ENCODE measurements around the gene SCN4B.

GRCh38 chr11:118200901-118201680 is 48.5 kb upstream of the SCN4B start:
- TF ChIP-seq, protein P1, sequence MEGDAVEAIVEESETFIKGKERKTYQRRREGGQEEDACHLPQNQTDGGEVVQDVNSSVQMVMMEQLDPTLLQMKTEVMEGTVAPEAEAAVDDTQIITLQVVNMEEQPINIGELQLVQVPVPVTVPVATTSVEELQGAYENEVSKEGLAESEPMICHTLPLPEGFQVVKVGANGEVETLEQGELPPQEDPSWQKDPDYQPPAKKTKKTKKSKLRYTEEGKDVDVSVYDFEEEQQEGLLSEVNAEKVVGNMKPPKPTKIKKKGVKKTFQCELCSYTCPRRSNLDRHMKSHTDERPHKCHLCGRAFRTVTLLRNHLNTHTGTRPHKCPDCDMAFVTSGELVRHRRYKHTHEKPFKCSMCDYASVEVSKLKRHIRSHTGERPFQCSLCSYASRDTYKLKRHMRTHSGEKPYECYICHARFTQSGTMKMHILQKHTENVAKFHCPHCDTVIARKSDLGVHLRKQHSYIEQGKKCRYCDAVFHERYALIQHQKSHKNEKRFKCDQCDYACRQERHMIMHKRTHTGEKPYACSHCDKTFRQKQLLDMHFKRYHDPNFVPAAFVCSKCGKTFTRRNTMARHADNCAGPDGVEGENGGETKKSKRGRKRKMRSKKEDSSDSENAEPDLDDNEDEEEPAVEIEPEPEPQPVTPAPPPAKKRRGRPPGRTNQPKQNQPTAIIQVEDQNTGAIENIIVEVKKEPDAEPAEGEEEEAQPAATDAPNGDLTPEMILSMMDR (IDR thresholded peaks at IDR 0.05; ENCODE audit: insufficient read depth, low read length): no peak
- TF ChIP-seq REST (IDR thresholded peaks at IDR 0.05; ENCODE audit: insufficient replicate concordance, low read depth): no peak
- TF ChIP-seq GABPA (IDR thresholded peaks at IDR 0.05; ENCODE audit: low read depth): no peak
- no peak for TF ChIP-seq POLR2AphosphoS5 (IDR thresholded peaks at IDR 0.05; ENCODE audit: low read depth)
- no peak for TF ChIP-seq SPI1 (IDR thresholded peaks at IDR 0.05; ENCODE audit: borderline replicate concordance, low read depth)
